ENCODE results near the gene DCBLD1.

DCBLD1 gene

GRCh38 chr6:117595099-117595923 lies 112.8 kb downstream of the DCBLD1 start:
- DNase-seq (ENCODE audit: low read depth, low spot score), result no peak
- no peak overlapping the region for H3K27ac ChIP-seq

- no peak overlapping the region for H3K27ac ChIP-seq
- no peak for DNase-seq (ENCODE audit: low read depth, low spot score)
Observed at GRCh38 chr6:117597755-117598154, 115.3 kb downstream of the DCBLD1 start.
